Measurements from ENCODE around the gene IGFL4. TPM values are rescaled to one million over a fixed set of nuclear protein-coding genes. Genes with fewer than 3 reads are reported as not detected.

Gene IGFL4
- total RNA-seq = not detected in 2 replicates

DNA sequence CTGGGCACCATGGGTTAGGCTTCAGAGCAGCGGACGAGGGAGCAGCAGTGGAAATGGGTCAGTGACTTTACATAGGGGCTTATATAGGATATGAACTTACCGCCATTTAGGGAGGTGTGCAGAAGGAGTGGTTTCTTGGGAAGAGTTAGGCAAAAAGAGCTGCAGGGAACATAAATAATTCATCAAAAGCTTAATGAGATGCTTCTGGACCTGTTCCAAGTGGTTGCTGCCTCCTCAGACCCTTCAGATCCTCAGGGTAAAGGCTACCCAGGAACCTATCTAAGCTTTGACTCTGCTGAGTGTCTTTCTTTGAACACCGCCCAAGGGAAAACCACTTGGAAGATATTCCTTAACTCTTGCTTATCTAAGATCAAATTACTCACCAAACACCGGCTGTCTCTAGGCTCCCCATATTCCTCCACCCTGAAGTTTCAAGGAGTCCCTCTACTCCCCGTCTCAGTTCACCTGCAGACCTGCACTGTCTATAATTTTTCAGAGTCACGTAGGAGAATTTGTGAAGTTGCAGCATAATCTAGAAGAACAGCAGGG is at the start of gene IGFL4:
TSS of gene IGFL4 (minus strand) at position 51 of the 549 bp plus-strand sequence. CDS start at position 11, 40 bp downstream.

DNA sequence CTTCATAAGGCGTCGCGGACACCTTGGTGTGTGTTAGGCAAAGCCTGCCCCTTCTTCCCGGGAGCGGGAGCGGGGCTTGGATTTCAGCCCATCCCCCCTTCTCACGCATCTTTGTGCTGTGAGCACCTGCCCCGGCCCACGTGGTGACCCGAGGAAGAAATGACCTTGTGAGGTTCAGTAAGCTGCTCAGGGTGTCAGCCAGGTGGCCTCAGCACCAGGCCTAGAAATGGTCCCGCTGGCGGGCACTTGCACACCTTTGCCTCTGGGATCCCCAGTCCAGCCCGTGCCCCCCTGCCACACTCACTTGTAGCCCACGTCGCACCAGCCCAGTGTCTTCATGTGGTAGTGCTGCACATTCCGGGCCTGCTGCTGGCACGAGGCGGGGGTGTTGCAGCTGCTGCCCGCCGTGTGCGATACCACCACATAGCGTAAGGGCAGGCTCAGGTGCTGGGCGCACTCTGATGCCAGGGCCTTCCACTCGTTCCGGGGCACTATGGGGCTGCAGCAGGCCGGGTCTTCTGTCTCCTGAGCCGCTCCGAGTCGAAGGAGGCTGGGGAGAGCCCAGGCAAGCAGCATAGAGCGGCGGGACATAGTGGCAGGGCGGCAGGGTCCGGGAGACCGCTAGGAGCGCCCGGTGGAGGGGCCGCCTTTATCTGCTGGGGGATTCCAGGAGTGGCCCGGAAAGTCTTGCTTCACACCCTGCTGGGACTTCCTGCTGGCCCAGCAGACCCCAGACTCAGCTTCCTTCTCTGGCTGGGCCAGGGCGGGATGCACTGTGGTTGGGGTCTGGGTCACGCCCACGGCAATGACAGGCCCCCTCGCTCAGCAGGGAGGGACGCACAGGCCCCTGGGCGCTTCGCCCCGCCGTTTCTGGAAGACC is 18.1 kb downstream of the IGFL4 start, which contains the start of gene PGLYRP1:
TSS of gene PGLYRP1 (minus strand) at position 623 of the 880 bp plus-strand sequence. CDS start at position 591, 32 bp downstream.

GRCh38 chr19:45994998-45995714 is 45.6 kb downstream of the IGFL4 start, which contains the start of gene CCDC61:
Gene CCDC61, plus strand, starts transcription at chr19:45995467. Its CDS starts 7,552 bp downstream, at chr19:46003019.

Other genes starting within 250 kb of the IGFL4 start
- 24.2 and 28.2 TPM in 2 replicates for gene DMWD, start 248.2 kb downstream of the IGFL4 start, total RNA-seq
- gene RSPH6A, start 225.7 kb downstream of the IGFL4 start, total RNA-seq = not detected in 2 replicates
- 29.6 and 31.4 TPM in 2 replicates for gene SYMPK, start 177.9 kb downstream of the IGFL4 start, total RNA-seq
- gene FOXA3, start 176.7 kb downstream of the IGFL4 start, total RNA-seq = under 0.01 TPM in 1 of 2 replicates, not detected in the other
- gene IRF2BP1, start 154.9 kb downstream of the IGFL4 start, total RNA-seq = 23.4 and 24.4 TPM in 2 replicates
- 2.7 and 2.9 TPM in 2 replicates for gene MYPOP, start 138.4 kb downstream of the IGFL4 start, total RNA-seq
- not detected in 2 replicates for gene NANOS2, start 126.2 kb downstream of the IGFL4 start, total RNA-seq
- gene NOVA2, start 67.1 kb downstream of the IGFL4 start, total RNA-seq = under 0.01 TPM in 1 of 2 replicates, not detected in the other
- gene CCDC61, start 45.5 kb downstream of the IGFL4 start, total RNA-seq = 12.9 and 14.3 TPM in 2 replicates
- not detected in 2 replicates for gene PGLYRP1, start 17.9 kb downstream of the IGFL4 start, total RNA-seq
- not detected in 2 replicates for gene IGFL3, start 83.7 kb upstream of the IGFL4 start, total RNA-seq
- gene IGFL2, start 107.2 kb upstream of the IGFL4 start, total RNA-seq = not detected in 2 replicates
- gene IGFL1, start 188.7 kb upstream of the IGFL4 start, total RNA-seq = not detected in 2 replicates

Data from bronchus fibroblast of lung (primary cell).